Neural cell (in vitro differentiated cells): ENCODE results near the gene DTHD1. TPM values are rescaled to one million over a fixed set of nuclear protein-coding genes. Genes with fewer than 3 reads are reported as not detected.

Experiments used
- H2AFZ ChIP-seq: fragments of 200-600, 300-800 bp; sonication (generic), shearing (Covaris generic); 2 replicates; pipeline ENCODE4 v1.6.0; 2014; ENCODE audit warnings: low read depth, mild to moderate bottlenecking, antibody characterized with exemption, low read length, moderate library complexity
- H3F3A ChIP-seq: fragments of 200-600 bp; shearing (Covaris generic); 2 replicates; pipeline ENCODE4 v1.6.1; 2016; ENCODE audit warnings: mild to moderate bottlenecking, moderate library complexity, mixed read lengths, antibody characterized with exemption, low read length; ENCODE audit not compliant: insufficient read depth, poor library complexity, severe bottlenecking
- H3K27ac ChIP-seq: fragments of 200-600, 300-800 bp; sonication (generic), shearing (Covaris generic); 2 replicates; pipeline ENCODE4 v1.5.1; 2014; ENCODE audit warnings: mild to moderate bottlenecking, low read length, moderate library complexity
- H3K27me3 ChIP-seq: fragments of 300-800, 200-600 bp; sonication (generic), shearing (Covaris generic); 2 replicates; pipeline ENCODE4 v1.6.0; 2014; ENCODE audit warnings: mild to moderate bottlenecking, low read depth, low read length, moderate library complexity; ENCODE audit not compliant: insufficient read depth
- H3K36me3 ChIP-seq: fragments of 300-800, 200-600 bp; sonication (generic), shearing (Covaris generic); 2 replicates; pipeline ENCODE4 v1.5.1; 2014; ENCODE audit warnings: mild to moderate bottlenecking, antibody characterized with exemption, low read length, moderate library complexity; ENCODE audit not compliant: insufficient read depth
- H3K4me2 ChIP-seq: fragments of 300-800, 200-600 bp; sonication (generic), shearing (Covaris generic); 2 replicates; pipeline ENCODE4 v1.6.0; 2014; ENCODE audit warnings: mild to moderate bottlenecking, low read length
- H3K4me3 ChIP-seq: fragments of 300-800, 200-600 bp; sonication (generic), shearing (Covaris generic); 2 replicates; pipeline ENCODE4 v1.5.1; 2014; ENCODE audit warnings: mild to moderate bottlenecking, low read length, moderate library complexity
- H3K79me2 ChIP-seq: fragments of 200-600 bp; shearing (Covaris generic); replicated peaks from 2 replicates; pipeline ENCODE4 v1.6.0; 2014; ENCODE audit warnings: mild to moderate bottlenecking, low read length, moderate library complexity; ENCODE audit not compliant: insufficient read depth
- H3K9ac ChIP-seq: fragments of 300-800, 200-600 bp; sonication (generic), shearing (Covaris generic); 2 replicates; pipeline ENCODE4 v1.6.1; 2016; ENCODE audit warnings: mild to moderate bottlenecking, low read length, mixed read lengths
- H3K9me2 ChIP-seq: fragments of 200-600 bp; shearing (Covaris generic); 2 replicates; pipeline ENCODE4 v1.6.1; 2016; ENCODE audit warnings: mild to moderate bottlenecking, low read length, mixed read lengths; ENCODE audit not compliant: insufficient read depth
- H3K9me3 ChIP-seq: fragments of 200-600, 300-800 bp; sonication (generic), shearing (Covaris generic); 2 replicates; pipeline ENCODE4 v1.6.1; 2016; ENCODE audit warnings: mild to moderate bottlenecking, mixed run types, low read length, moderate library complexity, mixed read lengths
- H4K20me1 ChIP-seq: fragments of 200-600 bp; shearing (Covaris generic); 2 replicates; pipeline ENCODE4 v1.6.1; 2016; ENCODE audit warnings: mild to moderate bottlenecking, mixed run types; ENCODE audit not compliant: insufficient read depth
- CTCF ChIP-seq: fragments of 450-650 bp; IDR thresholded peaks from 2 replicates; pipeline ENCODE4 v1.5.1; 2014; ENCODE audit warnings: antibody characterized with exemption, mild to moderate bottlenecking, moderate library complexity; ENCODE audit not compliant: poor library complexity, severe bottlenecking
- EP300 ChIP-seq: fragments of 450-650 bp; conservative IDR thresholded peaks from 2 replicates; pipeline ENCODE4 v1.6.1; 2014; ENCODE audit warnings: antibody characterized with exemption, mild to moderate bottlenecking, moderate library complexity; ENCODE audit not compliant: poor library complexity, severe bottlenecking
- EZH2 ChIP-seq: fragments of 200-600, 300-800 bp; shearing (Covaris generic), sonication (generic); IDR thresholded peaks from 2 replicates; pipeline ENCODE4 v1.6.1; 2014; ENCODE audit warnings: antibody characterized with exemption, low read length, borderline replicate concordance, mild to moderate bottlenecking; ENCODE audit not compliant: insufficient read depth, poor library complexity, severe bottlenecking
- MXI1 ChIP-seq: fragments of 450-650 bp; conservative IDR thresholded peaks from 2 replicates; pipeline ENCODE4 v1.6.1; 2014; ENCODE audit warnings: antibody characterized with exemption, mild to moderate bottlenecking; ENCODE audit not compliant: poor library complexity, severe bottlenecking
- POLR2AphosphoS5 ChIP-seq: IDR thresholded peaks from 2 replicates; pipeline ENCODE4 v1.6.1; 2012
- RAD21 ChIP-seq: fragments of 450-650 bp; conservative IDR thresholded peaks from 2 replicates; pipeline ENCODE4 v1.6.1; 2014; ENCODE audit warnings: antibody characterized with exemption, mild to moderate bottlenecking, moderate library complexity
- REST ChIP-seq: IDR thresholded peaks from 2 replicates; pipeline ENCODE4 v1.6.1; 2012; ENCODE audit warnings: borderline replicate concordance
- SMC3 ChIP-seq: fragments of 450-650 bp; conservative IDR thresholded peaks from 2 replicates; pipeline ENCODE4 v1.6.1; 2014; ENCODE audit warnings: antibody characterized with exemption, mild to moderate bottlenecking, moderate library complexity; ENCODE audit not compliant: poor library complexity
- TAF1 ChIP-seq: IDR thresholded peaks from 2 replicates; pipeline ENCODE4 v1.6.1; 2012; ENCODE audit warnings: low read depth
- polyA plus RNA-seq: library from polyadenylated mRNA; depleted of rRNA; stranded (reverse); fragments of >200 nt; gene quantifications from 2 replicates; pipeline ENCODE4 v1.2.3, GENCODE V29; 2014

The DTHD1 gene
- polyA plus RNA-seq, 1 donor from 2014 or later: not detected

GRCh38 chr4:36349938-36350549 lies 68.6 kb downstream of the DTHD1 start:
- H3K27ac ChIP-seq: no peak overlapping the region
- no peak overlapping the region for H3K4me2 ChIP-seq
- peaks cover 3% of the 10 kb centered on the region for H3F3A ChIP-seq
- H4K20me1 ChIP-seq: no peaks in the 10 kb centered on the region
- no peaks in the 10 kb centered on the region for H3K27me3 ChIP-seq
- no peak overlapping the region for H3K9ac ChIP-seq
- H3K9me3 ChIP-seq: no peaks in the 10 kb centered on the region
- H3K36me3 ChIP-seq: no peaks in the 10 kb centered on the region
- H3K79me2 ChIP-seq: no peaks in the 10 kb centered on the region
- no peak overlapping the region for H2AFZ ChIP-seq
- TF ChIP-seq RAD21 (no peak), EZH2 (no peak), REST (no peak), TAF1 (no peak), MXI1 (no peak), CTCF (no peak), SMC3 (no peak), POLR2AphosphoS5 (no peak), EP300 (no peak)
- no peak overlapping the region for H3K4me3 ChIP-seq
- H3K9me2 ChIP-seq: no peaks in the 10 kb centered on the region

GRCh38 chr4:36351082-36351666 lies 69.8 kb downstream of the DTHD1 start:
- Histone ChIP-seq H3K27me3 (no peaks in the 10 kb centered on the region), H3K9me3 (no peaks in the 10 kb centered on the region), H3K36me3 (no peaks in the 10 kb centered on the region), H2AFZ (no peak overlapping the region), H3F3A (peaks cover 3% of the 10 kb centered on the region), H3K4me3 (no peak overlapping the region), H3K9ac (no peak overlapping the region), H3K79me2 (no peaks in the 10 kb centered on the region), H3K27ac (no peak overlapping the region), H3K9me2 (no peaks in the 10 kb centered on the region), H4K20me1 (no peaks in the 10 kb centered on the region), H3K4me2 (no peak overlapping the region)
- TF ChIP-seq RAD21: peak; percentile 77
- no peak for TF ChIP-seq EP300
- TF ChIP-seq SMC3: peak; percentile 81
- peak; percentile 75 for TF ChIP-seq CTCF
